ENCODE data around the gene WDSUB1. TPM values are rescaled to one million over a fixed set of nuclear protein-coding genes. Genes with fewer than 3 reads are reported as not detected.

Gene WDSUB1
- 4.7 and 5.7 TPM in 2 replicates for total RNA-seq

GRCh38 chr2:159285929-159286708 is at the start of gene WDSUB1:
Gene WDSUB1 (minus strand): TSS chr2:159286703. CDS start chr2:159283069, 3,634 bp downstream.

All from pericardium fibroblast (primary cell).